C4-2B (cell line): ENCODE measurements around the gene RPS27.

Experiments used
- ZFX ChIP-seq: fragments of 450-650 bp; IDR thresholded peaks from 2 replicates; pipeline ENCODE4 v1.6.1; 2017
- TF ChIP-seq, protein P1 (sequence below): fragments of 450-650 bp; conservative IDR thresholded peaks from 2 replicates; pipeline ENCODE4 v1.5.1; 2017; ENCODE audit warnings: mild to moderate bottlenecking

- TF ChIP-seq ZFX: no peak
- TF ChIP-seq, protein P1, sequence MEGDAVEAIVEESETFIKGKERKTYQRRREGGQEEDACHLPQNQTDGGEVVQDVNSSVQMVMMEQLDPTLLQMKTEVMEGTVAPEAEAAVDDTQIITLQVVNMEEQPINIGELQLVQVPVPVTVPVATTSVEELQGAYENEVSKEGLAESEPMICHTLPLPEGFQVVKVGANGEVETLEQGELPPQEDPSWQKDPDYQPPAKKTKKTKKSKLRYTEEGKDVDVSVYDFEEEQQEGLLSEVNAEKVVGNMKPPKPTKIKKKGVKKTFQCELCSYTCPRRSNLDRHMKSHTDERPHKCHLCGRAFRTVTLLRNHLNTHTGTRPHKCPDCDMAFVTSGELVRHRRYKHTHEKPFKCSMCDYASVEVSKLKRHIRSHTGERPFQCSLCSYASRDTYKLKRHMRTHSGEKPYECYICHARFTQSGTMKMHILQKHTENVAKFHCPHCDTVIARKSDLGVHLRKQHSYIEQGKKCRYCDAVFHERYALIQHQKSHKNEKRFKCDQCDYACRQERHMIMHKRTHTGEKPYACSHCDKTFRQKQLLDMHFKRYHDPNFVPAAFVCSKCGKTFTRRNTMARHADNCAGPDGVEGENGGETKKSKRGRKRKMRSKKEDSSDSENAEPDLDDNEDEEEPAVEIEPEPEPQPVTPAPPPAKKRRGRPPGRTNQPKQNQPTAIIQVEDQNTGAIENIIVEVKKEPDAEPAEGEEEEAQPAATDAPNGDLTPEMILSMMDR: no peak
Observed at GRCh38 chr1:153945131-153945794, 45.3 kb upstream of the RPS27 start.
